Frontal cortex (tissue), 4 donors: ENCODE data around the gene TSHZ2. TPM values are rescaled to one million over a fixed set of nuclear protein-coding genes. Genes with fewer than 3 reads are reported as not detected.
"Not testable (repeated sequence)": the region's sequence is repeated elsewhere in the genome, so short reads cannot be mapped to it uniquely, and the experiment has no call there.

Experiments
- DNase-seq, 2 donors: peaks; one replicate each; pipeline ENCODE4 v3.0.0; 2012; ENCODE audit warnings: low spot score in 2 of 2
- FAIRE-seq: peaks from 2 replicates; lab custom pipeline; 2012; peaks lifted over from hg19 to GRCh38; lab: Jason Lieb, UNC
- small RNA-seq: library from RNA; depleted of rRNA; stranded (forward); fragments of <200 nt; gene quantifications from one replicate; pipeline ENCODE3, GENCODE V24; 2014
- total RNA-seq: library from RNA; depleted of rRNA; stranded (reverse); fragments of >200 nt; gene quantifications from one replicate; pipeline ENCODE4 v1.2.3, GENCODE V29; 2014
- donor health status: control.
- donor health status: control.
- donor health status: control.

Gene TSHZ2
- total RNA-seq, 1 donor from 2014 or later = 2.4 TPM

- DNase-seq (no peak), FAIRE-seq (no peak)
Measured at GRCh38 chr20:53522696-53523095, 550.5 kb downstream of the TSHZ2 start.

- not testable (repeated sequence) for FAIRE-seq, DNase-seq
Measured at GRCh38 chr20:53523615-53524014, 551.5 kb downstream of the TSHZ2 start.

GRCh38 chr20:53524589-53525312, 552.6 kb downstream of the TSHZ2 start:
- no peak for FAIRE-seq

GRCh38 chr20:53527196-53527595, 555.0 kb downstream of the TSHZ2 start:
- FAIRE-seq (no peak), DNase-seq (no peak)

More at GRCh38 chr20:53524589-53525312, 552.6 kb downstream of the TSHZ2 start:
- DNase-seq = no peak

GRCh38 chr20:53529658-53530057, 557.5 kb downstream of the TSHZ2 start:
- FAIRE-seq = no peak
- no peak for DNase-seq

- no peak for DNase-seq
- no peak for FAIRE-seq
Measured at GRCh38 chr20:53530440-53530839, 558.3 kb downstream of the TSHZ2 start.

- not testable (repeated sequence) for DNase-seq, FAIRE-seq
Measured at GRCh38 chr20:53532654-53533312, 560.6 kb downstream of the TSHZ2 start.

GRCh38 chr20:53533500-53533899, 561.3 kb downstream of the TSHZ2 start:
- no peak for FAIRE-seq

GRCh38 chr20:53534037-53534436, 561.9 kb downstream of the TSHZ2 start:
- DNase-seq (no peak), FAIRE-seq (no peak)

More at GRCh38 chr20:53533500-53533899, 561.3 kb downstream of the TSHZ2 start:
- DNase-seq = no peak

GRCh38 chr20:53535878-53536277, 563.7 kb downstream of the TSHZ2 start:
- no peak for DNase-seq
- FAIRE-seq = no peak

- not testable (repeated sequence) for FAIRE-seq, DNase-seq
Measured at GRCh38 chr20:53536382-53536781, 564.2 kb downstream of the TSHZ2 start.

GRCh38 chr20:53539516-53539915, 567.4 kb downstream of the TSHZ2 start:
- FAIRE-seq = no peak
- no peak for DNase-seq

Small RNAs within 50 kb of the gene (small RNA-seq; reads per million reads assigned to genes)
- not detected for gene RF00019
